Right cardiac atrium (tissue), 5 donors: ENCODE results near the gene CD74. TPM values are rescaled to one million over a fixed set of nuclear protein-coding genes. Genes with fewer than 3 reads are reported as not detected.

Source experiments
- ATAC-seq, 2 donors: fragments of 200-7000 bp; cut with Tn5 transposase; one replicate each; pipeline versions ENCODE4 v1.8.0 to v1.9.1; 2020; ENCODE audit warnings: moderate library complexity in 2 of 2, mild to moderate bottlenecking in 1 of 2
- DNase-seq, 3 donors: peaks; one replicate each; pipeline ENCODE4 v3.0.0-alpha.2; 2020
- H3K27ac ChIP-seq: one replicate; pipeline ENCODE4 v1.5.1; 2013; ENCODE audit warnings: mild to moderate bottlenecking, low read length, control low read depth, moderate library complexity
- H3K27me3 ChIP-seq: one replicate; pipeline ENCODE4 v1.6.1; 2013; ENCODE audit not compliant: control insufficient read depth, insufficient read depth
- H3K4me1 ChIP-seq: one replicate; pipeline ENCODE4 v1.6.1; 2013; ENCODE audit warnings: low read length; ENCODE audit not compliant: control insufficient read depth, insufficient read depth
- H3K4me3 ChIP-seq: one replicate; pipeline ENCODE4 v1.5.1; 2013; ENCODE audit warnings: low read length, control low read depth
- H3K9me3 ChIP-seq: one replicate; pipeline ENCODE4 v1.6.1; 2013; ENCODE audit warnings: low read length; ENCODE audit not compliant: control insufficient read depth
- WGBS: extraction: QIAGEN DNeasy Blood & Tissue Kit; methylation state at CpG from one replicate; pipeline ENCODE4 v1.1.7; 2013; 5-methylcytosine and 5-hydroxymethylcytosine counted together
- intact Hi-C, 4 donors: fragments of 100-400 bp; cut with DNase I; formaldehyde crosslinking; loops; one replicate each; pipeline versions ENCODE4 v1.11.0 to v1.14.0; 2022 to 2023
- polyA plus RNA-seq: library from polyadenylated mRNA; stranded (reverse); fragments of 200-250 nt; gene quantifications from one replicate; pipeline ENCODE4 v1.2.3, GENCODE V29; 2013
- total RNA-seq, 4 donors: library from RNA; stranded (reverse); fragmentation: NEBNext Ultra II Directional; extraction: Animal tissue kit (Norgen Biotek cat#: 25700); gene quantifications; one replicate each; pipeline ENCODE4 v1.2.1, GENCODE V29; 2021
- donor health status: healthy with polysubstance abuse.
- donor health status: DM: no; HTN: yes; CAD: no.
- donor health status: DM: no; HTN: no; CAD: no.
- donor health status: DM: no; HTN: yes; CAD: no; lungs with severe emphysema.
- donor health status: DM: yes; HTN: yes; CAD: no.

Gene CD74
- total and polyA plus RNA-seq, 5 donors = 201 to 331 (median 249) TPM

GRCh38 chr5:150408231-150408943 lies 4.3 kb downstream of the CD74 start:
- intact Hi-C loops = no loop called here
- DNase-seq = no peak
- no peak overlapping the region for H3K27ac ChIP-seq
- H3K4me1 ChIP-seq = peaks cover 2% of the 10 kb centered on the region
- H3K27me3 ChIP-seq = no peaks in the 10 kb centered on the region
- no peak overlapping the region for H3K4me3 ChIP-seq
- 88% methylated on average over 8 of the region's 8 CpGs for WGBS
- ATAC-seq = no peak
- H3K9me3 ChIP-seq = no peaks in the 10 kb centered on the region

DNA sequence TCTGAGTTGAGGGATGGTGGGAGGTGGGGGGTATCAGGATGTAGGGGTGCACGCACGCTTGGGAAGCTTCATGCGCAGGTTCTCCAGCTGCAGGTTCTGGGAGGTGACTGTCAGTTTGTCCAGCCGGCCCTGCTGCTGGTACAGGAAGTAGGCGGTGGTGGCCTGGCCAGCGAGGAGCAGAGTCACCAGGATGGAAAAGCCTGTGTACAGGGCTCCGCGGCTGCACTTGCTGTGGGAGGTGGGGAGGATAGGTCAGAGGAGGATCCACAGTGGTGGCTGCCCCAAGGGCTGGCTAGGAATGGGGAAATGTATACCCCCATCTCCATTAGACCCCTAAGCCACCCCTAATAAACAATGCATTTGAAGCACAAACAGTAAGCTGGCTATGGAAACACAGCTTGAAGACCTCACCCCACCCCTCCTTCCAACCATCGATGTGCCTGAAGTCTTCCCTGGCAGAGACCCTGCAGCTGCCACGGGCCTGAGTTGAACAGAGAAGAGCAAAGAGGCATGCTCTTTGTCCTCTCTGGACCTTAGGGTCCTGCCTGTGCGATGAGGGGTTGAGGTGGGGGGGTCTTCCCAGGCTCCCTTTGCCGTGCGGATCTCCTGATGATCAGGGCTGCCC lies 5.5 kb downstream of the CD74 start:
- H3K4me3 ChIP-seq = no peak overlapping the region
- no peaks in the 10 kb centered on the region for H3K9me3 ChIP-seq
- WGBS = 71% methylated on average over 13 of the region's 13 CpGs
- ATAC-seq = no peak
- intact Hi-C loops = no loop called here
- no peak overlapping the region for H3K27ac ChIP-seq
- H3K4me1 ChIP-seq = peaks cover 2% of the 10 kb centered on the region
- no peaks in the 10 kb centered on the region for H3K27me3 ChIP-seq
- no peak for DNase-seq

DNA sequence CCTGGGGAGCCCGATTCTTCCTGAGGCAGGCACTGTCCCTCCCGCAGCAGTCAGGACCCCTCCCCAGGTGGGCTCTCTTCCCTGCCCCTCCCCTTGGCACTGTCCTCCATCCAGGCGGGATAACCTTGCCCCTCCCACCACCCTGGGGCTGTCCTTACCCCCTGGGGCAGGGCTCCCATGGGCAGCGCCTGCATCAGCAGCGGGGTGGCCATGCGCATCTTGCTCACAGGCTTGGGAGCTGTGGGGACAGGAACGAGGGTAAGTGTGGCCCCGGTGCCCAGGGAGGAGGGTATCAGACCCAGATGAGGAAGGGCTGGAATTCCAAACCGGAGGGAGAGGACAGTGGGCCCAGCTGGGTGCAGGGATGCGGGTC lies 6.0 kb downstream of the CD74 start:
- intact Hi-C loops = no loop called here
- Histone ChIP-seq H3K4me1 (peaks cover 4% of the 10 kb centered on the region), H3K9me3 (no peaks in the 10 kb centered on the region), H3K27ac (no peak overlapping the region), H3K4me3 (no peak overlapping the region), H3K27me3 (no peaks in the 10 kb centered on the region)
- ATAC-seq (no peak), DNase-seq (no peak)
- 77% methylated on average over 10 of the region's 10 CpGs for WGBS

GRCh38 chr5:150406103-150406722 lies 6.5 kb downstream of the CD74 start:
- no peak for DNase-seq
- H3K9me3 ChIP-seq = no peaks in the 10 kb centered on the region
- intact Hi-C loops = no loop called here
- H3K4me1 ChIP-seq = peaks cover 5% of the 10 kb centered on the region
- no peak for ATAC-seq
- H3K27me3 ChIP-seq = no peaks in the 10 kb centered on the region
- H3K4me3 ChIP-seq = no peak overlapping the region
- 86% methylated on average over 4 of the region's 4 CpGs for WGBS
- no peak overlapping the region for H3K27ac ChIP-seq

GRCh38 chr5:150404941-150405816 lies 7.5 kb downstream of the CD74 start:
- no peak for ATAC-seq
- no peak overlapping the region for H3K27ac ChIP-seq
- H3K9me3 ChIP-seq = no peaks in the 10 kb centered on the region
- 85% methylated on average over 9 of the region's 9 CpGs for WGBS
- no peak for DNase-seq
- intact Hi-C loops = no loop called here
- no peak overlapping the region for H3K4me3 ChIP-seq
- peaks cover 5% of the 10 kb centered on the region for H3K4me1 ChIP-seq
- no peaks in the 10 kb centered on the region for H3K27me3 ChIP-seq

GRCh38 chr5:150404535-150404934 lies 8.2 kb downstream of the CD74 start:
- Histone ChIP-seq H3K9me3 (no peaks in the 10 kb centered on the region), H3K27ac (no peak overlapping the region), H3K4me1 (peaks cover 3% of the 10 kb centered on the region), H3K27me3 (no peaks in the 10 kb centered on the region), H3K4me3 (no peak overlapping the region)
- intact Hi-C loops = no loop called here
- DNase-seq (no peak), ATAC-seq (no peak)
- 94% methylated on average over 10 of the region's 10 CpGs for WGBS

GRCh38 chr5:150404121-150404520 lies 8.6 kb downstream of the CD74 start:
- peak in 1 of 3 donors; percentile 59 for DNase-seq
- WGBS = 72% methylated on average over 5 of the region's 5 CpGs
- Histone ChIP-seq H3K4me1 (peaks cover 3% of the 10 kb centered on the region), H3K9me3 (no peaks in the 10 kb centered on the region), H3K4me3 (no peak overlapping the region), H3K27me3 (no peaks in the 10 kb centered on the region), H3K27ac (no peak overlapping the region)
- intact Hi-C loops = no loop called here
- ATAC-seq = no peak

GRCh38 chr5:150402901-150403342 lies 9.8 kb downstream of the CD74 start:
- 94% methylated on average over 12 of the region's 12 CpGs for WGBS
- peak in 1 of 3 donors; percentile 44 for DNase-seq
- intact Hi-C loops = no loop called here
- H3K9me3 ChIP-seq = no peaks in the 10 kb centered on the region
- peaks cover 3% of the 10 kb centered on the region for H3K4me1 ChIP-seq
- no peak overlapping the region for H3K27ac ChIP-seq
- no peaks in the 10 kb centered on the region for H3K27me3 ChIP-seq
- ATAC-seq = no peak
- no peak overlapping the region for H3K4me3 ChIP-seq

DNA sequence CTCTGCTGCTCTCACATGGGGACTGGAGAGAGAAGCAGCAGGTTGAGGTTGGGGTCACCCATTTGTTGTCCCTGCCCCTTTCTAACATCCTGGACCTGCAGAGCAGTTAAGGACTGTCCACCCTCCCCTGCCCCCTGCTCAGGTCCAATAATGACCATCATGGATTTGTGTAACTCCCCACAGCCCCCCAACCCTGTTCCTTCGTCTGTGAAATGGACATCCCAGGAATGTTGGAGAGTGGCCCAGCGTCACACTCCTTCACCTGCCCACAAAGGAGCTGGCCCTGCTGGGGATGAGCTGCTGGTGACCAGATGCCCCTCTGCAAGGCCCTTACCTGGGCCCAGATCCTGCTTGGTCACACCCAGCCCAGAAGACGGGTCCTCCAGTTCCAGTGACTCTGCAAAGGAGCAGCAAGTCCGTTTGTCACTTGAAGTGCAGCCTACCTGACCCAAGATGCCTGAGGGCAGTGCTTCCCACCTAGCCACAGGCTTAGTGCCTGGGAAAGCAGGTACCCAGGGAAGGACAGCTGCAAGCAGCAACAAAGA lies 10.4 kb downstream of the CD74 start:
- Histone ChIP-seq H3K4me3 (no peak overlapping the region), H3K27ac (no peak overlapping the region), H3K9me3 (no peaks in the 10 kb centered on the region), H3K4me1 (peaks cover 3% of the 10 kb centered on the region), H3K27me3 (no peaks in the 10 kb centered on the region)
- DNase-seq (no peak), ATAC-seq (no peak)
- intact Hi-C loops = no loop called here
- 83% methylated on average over 4 of the region's 4 CpGs for WGBS

GRCh38 chr5:150401376-150402228 lies 11.1 kb downstream of the CD74 start:
- Histone ChIP-seq H3K4me3 (no peak overlapping the region), H3K27me3 (no peaks in the 10 kb centered on the region), H3K4me1 (peaks cover 3% of the 10 kb centered on the region), H3K9me3 (no peaks in the 10 kb centered on the region), H3K27ac (no peak overlapping the region)
- intact Hi-C loops = no loop called here
- DNase-seq = peak in 1 of 3 donors; percentile 39
- no peak for ATAC-seq
- WGBS = 62% methylated on average over 11 of the region's 11 CpGs
